GM12892 (cell line): ENCODE data around the gene CNRIP1.

ENCODE experiments used
- POLR2A ChIP-seq: IDR thresholded peaks from 2 replicates; pipeline ENCODE4 v1.6.1; 2011; ENCODE audit warnings: low read depth, low read length, control low read depth
- POLR2AphosphoS5 ChIP-seq: IDR thresholded peaks from 2 replicates; pipeline ENCODE4 v1.6.1; 2011; ENCODE audit warnings: low read depth, low read length, control low read depth
- TAF1 ChIP-seq: IDR thresholded peaks from 2 replicates; pipeline ENCODE4 v1.6.1; 2011; ENCODE audit warnings: low read depth, mild to moderate bottlenecking, control low read depth, low read length, borderline replicate concordance

DNA sequence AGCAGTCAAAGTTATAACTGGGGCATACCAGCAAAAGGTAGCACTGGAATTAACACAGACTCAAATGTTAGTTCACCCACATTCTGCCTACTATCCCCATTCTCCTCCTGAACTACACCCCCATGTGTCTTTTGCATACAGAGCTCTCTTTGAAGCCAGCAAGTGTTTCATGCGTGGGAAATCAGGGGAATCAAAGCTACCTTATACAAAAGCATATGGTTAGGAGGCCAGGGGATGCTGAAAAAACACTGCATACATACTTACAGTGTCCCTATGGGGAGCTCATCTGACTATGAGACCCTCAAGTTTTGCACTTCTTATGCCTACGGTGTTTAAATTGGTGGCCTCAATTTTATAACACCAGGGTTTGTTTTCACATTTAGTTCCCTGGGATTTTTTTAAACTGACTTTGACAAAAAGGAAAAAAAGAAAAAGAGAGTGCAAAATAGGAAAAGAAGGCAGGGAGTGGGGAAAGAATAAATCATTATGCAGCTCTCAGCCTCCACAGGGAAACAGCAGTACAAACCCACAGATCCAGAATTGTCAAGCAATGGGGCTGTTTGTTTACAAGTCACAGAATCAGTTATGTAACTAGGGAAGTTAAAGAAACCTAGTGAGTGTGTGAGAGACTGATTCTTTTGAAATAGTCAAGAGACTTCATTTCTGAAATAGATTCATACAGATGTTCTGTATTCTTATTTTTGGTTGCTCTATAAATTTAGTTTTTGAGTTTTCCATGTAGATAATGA lies 47.3 kb downstream of the CNRIP1 start:
- TF ChIP-seq TAF1: no peak
- no peak for TF ChIP-seq POLR2A
- no peak for TF ChIP-seq POLR2AphosphoS5
